IMR-90 (cell line): ENCODE data around the gene EFHD1.

ENCODE experiments used
- CHD1 ChIP-seq: IDR thresholded peaks from 2 replicates; pipeline ENCODE4 v1.6.1; 2012; ENCODE audit warnings: low read depth, low read length, improper control_type of control experiment
- CTCF ChIP-seq: conservative IDR thresholded peaks from 2 replicates; pipeline ENCODE4 v1.5.1; 2012; ENCODE audit warnings: mild to moderate bottlenecking, low read depth, low read length, improper control_type of control experiment
- FOS ChIP-seq: fragments of 150-350 bp; IDR thresholded peaks from 2 replicates; pipeline ENCODE4 v1.6.1; 2016; ENCODE audit warnings: low read depth, low read length
- MAFK ChIP-seq: IDR thresholded peaks from 2 replicates; pipeline ENCODE4 v1.6.1; 2012; ENCODE audit warnings: low read depth, low read length, improper control_type of control experiment
- MAZ ChIP-seq: IDR thresholded peaks from 2 replicates; pipeline ENCODE4 v1.6.1; 2012; ENCODE audit warnings: low read depth, mild to moderate bottlenecking, low read length, improper control_type of control experiment, moderate library complexity, borderline replicate concordance
- MXI1 ChIP-seq: IDR thresholded peaks from 2 replicates; pipeline ENCODE4 v1.6.1; 2012; ENCODE audit warnings: low read depth, mild to moderate bottlenecking, low read length, moderate library complexity, borderline replicate concordance
- POLR2A ChIP-seq: IDR thresholded peaks from 2 replicates; pipeline ENCODE4 v1.6.1; 2012; ENCODE audit warnings: mild to moderate bottlenecking, low read depth, low read length
- RAD21 ChIP-seq: IDR thresholded peaks from 2 replicates; pipeline ENCODE4 v1.6.1; 2012; ENCODE audit warnings: low read length, improper control_type of control experiment
- RFX5 ChIP-seq: IDR thresholded peaks from 2 replicates; pipeline ENCODE4 v1.8.0; 2012; ENCODE audit warnings: low read depth, mild to moderate bottlenecking, low read length, moderate library complexity
- TF ChIP-seq, protein P1 (sequence below): fragments of 150-350 bp; IDR thresholded peaks from 2 replicates; pipeline ENCODE4 v1.6.1; 2016; ENCODE audit warnings: low read depth, mild to moderate bottlenecking, low read length, moderate library complexity, borderline replicate concordance

GRCh38 chr2:232681527-232681926, 48.1 kb downstream of the EFHD1 start:
- TF ChIP-seq CTCF (no peak), POLR2A (no peak), FOS (no peak), MAZ (no peak), RAD21 (no peak), MXI1 (no peak), RFX5 (no peak), CHD1 (no peak), MAFK (no peak)
- TF ChIP-seq, protein P1, sequence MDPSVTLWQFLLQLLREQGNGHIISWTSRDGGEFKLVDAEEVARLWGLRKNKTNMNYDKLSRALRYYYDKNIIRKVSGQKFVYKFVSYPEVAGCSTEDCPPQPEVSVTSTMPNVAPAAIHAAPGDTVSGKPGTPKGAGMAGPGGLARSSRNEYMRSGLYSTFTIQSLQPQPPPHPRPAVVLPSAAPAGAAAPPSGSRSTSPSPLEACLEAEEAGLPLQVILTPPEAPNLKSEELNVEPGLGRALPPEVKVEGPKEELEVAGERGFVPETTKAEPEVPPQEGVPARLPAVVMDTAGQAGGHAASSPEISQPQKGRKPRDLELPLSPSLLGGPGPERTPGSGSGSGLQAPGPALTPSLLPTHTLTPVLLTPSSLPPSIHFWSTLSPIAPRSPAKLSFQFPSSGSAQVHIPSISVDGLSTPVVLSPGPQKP = no peak
